ENCODE results near the gene C1orf53. TPM values are rescaled to one million over a fixed set of nuclear protein-coding genes. Genes with fewer than 3 reads are reported as not detected.
A peak's percentile ranks its signal among the peaks of the same experiment; 100 is the strongest.

Gene C1orf53
- total and polyA plus RNA-seq, 2 of the 8 experiments (the other 6 are each of a cell fraction or from before 2014, with no cell fraction given): 0.56 to 1.3 TPM

GRCh38 chr1:197928849-197929336 is 26.5 kb downstream of the C1orf53 start:
- H4K5ac ChIP-seq (ENCODE audit: insufficient read length, low read depth, low read length): no peak overlapping the region
- H2BK12ac ChIP-seq (ENCODE audit: low read depth, low read length): no peak overlapping the region
- H3K36me3 ChIP-seq (ENCODE audit: control insufficient read depth in 2 of 4, insufficient read depth in 4 of 4, low read length in 3 of 4): no peaks in the 10 kb centered on the region
- peak overlapping the region; percentile 69 for H3K4ac ChIP-seq (replicated peaks; ENCODE audit: insufficient read length, low read depth, low read length)
- H2BK5ac ChIP-seq (ENCODE audit: low read depth, low read length): no peak overlapping the region
- peak overlapping the region in 1 of 4 experiments; percentile 70; a peak in 1 of 7 replicates for H3K9ac ChIP-seq (replicated peaks in 1 of 4; ENCODE audit: extremely low read depth in 1 of 4, low read depth in 3 of 4, low read length in 3 of 4)
- no peaks in the 10 kb centered on the region for H3K9me3 ChIP-seq (ENCODE audit: insufficient read depth in 2 of 2, low read depth in 1 of 2, low read length in 1 of 2)
- no peak for DNase-seq (ENCODE audit: low read depth in 1 of 2, low spot score in 2 of 2)
- no peak overlapping the region for H3K56ac ChIP-seq (replicated peaks; ENCODE audit: insufficient read length, low read depth, low read length)
- no peaks in the 10 kb centered on the region for H3K23me2 ChIP-seq (ENCODE audit: low read depth, low read length)
- H2BK20ac ChIP-seq (ENCODE audit: low read length): no peak overlapping the region
- no peaks in the 10 kb centered on the region for H3K79me1 ChIP-seq (ENCODE audit: low read depth, low read length)
- H2AFZ ChIP-seq (ENCODE audit: low read length): peak overlapping the region; percentile 81
- no peak overlapping the region for H4K91ac ChIP-seq (replicated peaks; ENCODE audit: insufficient read length, low read length)
- no peak overlapping the region for H4K8ac ChIP-seq (ENCODE audit: extremely low read depth, insufficient read depth, low read length)
- no peaks in the 10 kb centered on the region for H3K4me1 ChIP-seq (replicated peaks in 1 of 4; ENCODE audit: control insufficient read depth in 3 of 4, insufficient read depth in 4 of 4, low read length in 3 of 4)
- H3K4me2 ChIP-seq (ENCODE audit: insufficient read depth in 1 of 2, low read depth in 2 of 2, low read length in 2 of 2): peak overlapping the region; percentile 70 to 83
- no peak overlapping the region for H2BK120ac ChIP-seq (replicated peaks; ENCODE audit: low read depth, low read length)
- H3K23ac ChIP-seq (ENCODE audit: insufficient read length): no peak overlapping the region
- no peak overlapping the region for H3K14ac ChIP-seq (ENCODE audit: insufficient read length)
- H3K27me3 ChIP-seq (replicated peaks in 1 of 4; ENCODE audit: control insufficient read depth in 3 of 4, extremely low read depth in 1 of 4, insufficient read depth in 3 of 4, low read length in 3 of 4): peaks cover 0 to 2% (median under 1%) of the 10 kb centered on the region in 4 experiments; a peak in 1 of 7 replicates
- no peak overlapping the region for H2BK15ac ChIP-seq (ENCODE audit: low read length)
- H3K27ac ChIP-seq (ENCODE audit: low read depth, low read length): no peak overlapping the region
- no peak overlapping the region for H3K18ac ChIP-seq (ENCODE audit: extremely low read depth, low read length)
- no peak overlapping the region for H2AK5ac ChIP-seq (ENCODE audit: low read depth, low read length)
- H4K20me1 ChIP-seq (replicated peaks in 1 of 2; ENCODE audit: control insufficient read depth in 1 of 2, insufficient read depth in 2 of 2, low read length in 2 of 2): no peaks in the 10 kb centered on the region
- 22% methylated on average over 15 of the region's 15 CpGs; no CpG with 5 or more reads in 1 of the 2 experiments for WGBS, 2 experiments (ENCODE audit: extremely low coverage in 1 of 2, insufficient coverage in 1 of 2, insufficient read length in 1 of 2, insufficient replicate concordance in 2 of 2, low coverage in 1 of 2, low lambda C conversion rate in 2 of 2, missing lambda C conversion rate in 1 of 2)
- POLR2A ChIA-PET (ENCODE audit: partially characterized antibody): no interaction called here
- H3K79me2 ChIP-seq (ENCODE audit: control insufficient read depth in 1 of 2, insufficient read depth in 2 of 2, low read length in 2 of 2): no peaks in the 10 kb centered on the region
- H3K4me3 ChIP-seq (ENCODE audit: extremely low read depth in 1 of 4, insufficient read depth in 2 of 4, low read depth in 3 of 4, low read length in 4 of 4): peak overlapping the region; percentile 23 to 50 (median 29); a peak in 5 of 8 replicates
- CTCF ChIA-PET (ENCODE audit: partially characterized antibody): interaction anchor here (0.6 to 1.9 kb wide), 3 partner anchors 13 to 314 kb away, joined by 3 to 7 read pairs (median 5); no protein-coding TSS in a partner anchor
- FAIRE-seq: no peak
- TF ChIP-seq GABPA (IDR thresholded peaks at IDR 0.05; ENCODE audit: borderline replicate concordance, insufficient read depth, low read length) (no peak), NANOG (IDR thresholded peaks at IDR 0.05; ENCODE audit: insufficient read depth, low read depth, low read length, poor library complexity, severe bottlenecking) (no peak), CHD2 (IDR thresholded peaks at IDR 0.05; ENCODE audit: low read length) (no peak), POLR2AphosphoS5 (IDR thresholded peaks at IDR 0.05; ENCODE audit: low read depth, low read length) (no peak), CHD1 (IDR thresholded peaks at IDR 0.05; ENCODE audit: low read depth, low read length) (no peak), SIN3A (conservative IDR thresholded peaks at IDR 0.05 in 1 of 2, IDR thresholded peaks at IDR 0.05 in 1 of 2; ENCODE audit: low read depth in 1 of 2, low read length in 2 of 2) (no peak), CTBP2 (IDR thresholded peaks at IDR 0.05; ENCODE audit: borderline replicate concordance, insufficient read depth, insufficient read length, low read length) (no peak), JUN (IDR thresholded peaks at IDR 0.05; ENCODE audit: low read depth, low read length) (no peak), YY1 (IDR thresholded peaks at IDR 0.05; ENCODE audit: low read depth, low read length) (no peak), POLR2A (IDR thresholded peaks at IDR 0.05; ENCODE audit: control extremely low read depth in 1 of 2, low read depth in 2 of 2, low read length in 2 of 2) (no peak), CEBPB (IDR thresholded peaks at IDR 0.05; ENCODE audit: low read depth, low read length) (no peak), MAX (IDR thresholded peaks at IDR 0.05) (no peak), RXRA (IDR thresholded peaks at IDR 0.05; ENCODE audit: insufficient read depth, low read depth, low read length) (no peak), JUND (IDR thresholded peaks at IDR 0.05; ENCODE audit: low read length) (0 out of 2 replicates have a peak, but pooled peaks have one; percentile 9)
